GM12872 (cell line): ENCODE results near the gene BRF1.

ENCODE experiments used
- TF ChIP-seq, protein P1 (sequence below): IDR thresholded peaks from 3 replicates; pipeline ENCODE4 v1.5.1; 2011; ENCODE audit warnings: low read depth, mild to moderate bottlenecking, low read length, moderate library complexity; ENCODE audit not compliant: insufficient read depth

Gene BRF1

DNA sequence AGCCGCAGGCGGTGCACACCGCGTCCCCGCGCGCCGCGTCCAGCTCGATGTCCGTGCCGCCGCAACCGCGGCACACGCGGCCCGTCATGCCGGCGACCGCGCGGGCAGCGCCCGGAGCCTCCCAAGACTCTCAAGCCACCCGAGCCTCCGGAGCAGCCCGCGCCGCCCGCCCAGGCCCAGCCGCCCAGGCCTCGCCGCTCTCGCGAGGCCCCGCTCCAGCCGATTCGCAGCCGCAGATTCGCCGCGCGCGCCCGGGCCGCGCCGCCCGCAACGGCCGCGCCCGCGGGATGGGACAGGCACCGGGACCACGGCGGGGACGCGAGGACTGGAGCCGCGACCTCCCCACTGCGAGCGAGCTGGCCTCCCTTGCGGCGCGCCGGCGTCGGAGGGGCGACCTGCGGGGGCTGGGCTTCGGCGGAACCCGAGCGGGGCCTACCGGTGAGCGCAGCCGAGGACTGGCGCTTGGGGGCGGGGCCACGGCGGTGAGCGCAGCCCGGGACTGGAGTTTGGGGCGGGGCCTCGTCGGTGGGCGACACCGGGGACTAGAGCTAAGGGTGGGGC lies at the start of gene BRF1:
Gene BRF1 (minus strand): TSS at position 460 of the 561 bp plus-strand sequence. CDS start 372 bp downstream, at position 88.
- TF ChIP-seq, protein P1, sequence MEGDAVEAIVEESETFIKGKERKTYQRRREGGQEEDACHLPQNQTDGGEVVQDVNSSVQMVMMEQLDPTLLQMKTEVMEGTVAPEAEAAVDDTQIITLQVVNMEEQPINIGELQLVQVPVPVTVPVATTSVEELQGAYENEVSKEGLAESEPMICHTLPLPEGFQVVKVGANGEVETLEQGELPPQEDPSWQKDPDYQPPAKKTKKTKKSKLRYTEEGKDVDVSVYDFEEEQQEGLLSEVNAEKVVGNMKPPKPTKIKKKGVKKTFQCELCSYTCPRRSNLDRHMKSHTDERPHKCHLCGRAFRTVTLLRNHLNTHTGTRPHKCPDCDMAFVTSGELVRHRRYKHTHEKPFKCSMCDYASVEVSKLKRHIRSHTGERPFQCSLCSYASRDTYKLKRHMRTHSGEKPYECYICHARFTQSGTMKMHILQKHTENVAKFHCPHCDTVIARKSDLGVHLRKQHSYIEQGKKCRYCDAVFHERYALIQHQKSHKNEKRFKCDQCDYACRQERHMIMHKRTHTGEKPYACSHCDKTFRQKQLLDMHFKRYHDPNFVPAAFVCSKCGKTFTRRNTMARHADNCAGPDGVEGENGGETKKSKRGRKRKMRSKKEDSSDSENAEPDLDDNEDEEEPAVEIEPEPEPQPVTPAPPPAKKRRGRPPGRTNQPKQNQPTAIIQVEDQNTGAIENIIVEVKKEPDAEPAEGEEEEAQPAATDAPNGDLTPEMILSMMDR: no peak

- TF ChIP-seq, protein P1: no peak
Measured at GRCh38 chr14:105349992-105350391, 49.2 kb upstream of the BRF1 start.

GRCh38 chr14:105348945-105349699 lies 48.3 kb upstream of the BRF1 start:
- TF ChIP-seq, protein P1: no peak

DNA sequence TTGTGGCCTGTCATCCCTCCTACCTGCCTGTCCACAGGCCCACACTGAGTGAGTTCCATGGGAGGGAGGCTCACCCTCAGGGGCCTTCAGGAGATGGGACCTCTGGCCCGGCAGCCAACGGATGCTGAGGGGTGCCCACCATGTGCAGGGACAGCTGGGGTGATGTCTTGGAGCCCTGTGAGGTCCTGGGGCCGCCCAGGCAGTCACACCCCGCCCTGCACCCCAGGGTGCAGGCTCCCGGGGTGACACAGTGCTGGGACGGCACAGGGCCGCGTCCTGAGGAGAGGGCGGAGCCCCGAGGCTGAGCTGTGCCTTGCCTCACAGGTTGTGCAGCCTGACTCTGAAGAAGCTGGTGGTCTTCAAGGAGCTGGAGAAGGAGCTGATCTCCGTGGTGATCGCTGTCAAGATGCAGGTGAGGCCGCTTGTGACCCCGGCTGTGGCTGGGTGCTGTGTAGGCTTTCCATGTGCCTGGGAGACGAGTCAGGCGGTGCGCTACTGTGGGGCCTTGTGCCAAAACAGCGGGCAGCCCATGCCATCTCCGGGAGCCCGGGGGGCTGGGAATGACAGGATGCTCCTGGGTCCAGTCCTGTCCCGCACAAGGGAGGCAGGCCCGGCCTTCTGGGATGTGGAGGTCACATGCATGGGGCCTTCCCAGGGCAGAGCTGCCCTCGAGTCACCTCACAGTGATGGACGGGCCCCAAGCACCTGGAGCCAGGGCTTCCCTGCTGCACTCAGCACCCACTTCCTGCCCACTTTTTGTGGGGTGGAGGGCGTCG lies 47.6 kb upstream of the BRF1 start:
- TF ChIP-seq, protein P1: no peak

DNA sequence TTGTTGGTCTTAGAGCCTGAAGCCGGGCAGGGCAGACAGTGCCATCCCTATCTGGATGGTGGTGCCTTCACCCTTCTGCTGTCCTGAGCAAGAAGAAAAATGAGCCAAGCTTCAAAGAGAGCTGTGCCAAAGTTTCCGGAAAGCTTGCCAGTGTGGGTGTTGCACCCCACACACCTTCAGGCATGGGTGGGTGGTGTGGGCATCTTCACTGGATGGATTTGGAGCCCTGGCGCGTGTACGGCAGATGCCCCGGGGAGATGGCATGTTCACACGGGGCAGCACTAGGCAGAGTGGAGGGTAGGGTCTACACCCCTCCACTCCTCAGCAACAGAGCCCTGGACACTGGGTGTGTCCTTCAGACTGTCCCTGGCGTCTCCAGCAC lies 46.8 kb upstream of the BRF1 start:
- TF ChIP-seq, protein P1: no peak

GRCh38 chr14:105346876-105347586 lies 46.2 kb upstream of the BRF1 start:
- TF ChIP-seq, protein P1: no peak

- TF ChIP-seq, protein P1: no peak
Measured at GRCh38 chr14:105346200-105346533, 45.4 kb upstream of the BRF1 start.
